Stimulated activated CD4-positive, alpha-beta T cell treated with anti-CD3 and anti-CD28 coated beads, TNF-alpha, amount 100 ng/mL, for 4 hours (primary cell): Measurements from ENCODE around the gene TEAD1.

ENCODE experiments used
- DNase-seq, 3 experiments: peaks; one replicate each; pipeline ENCODE4 v3.0.0-alpha.2; 2020; ENCODE audit warnings: low read depth in 3 of 3

TEAD1 gene

GRCh38 chr11:12789054-12789453, 114.8 kb downstream of the TEAD1 start:
- DNase-seq = no peak

- no peak for DNase-seq
These were observed 115.5 kb downstream of the TEAD1 start for GRCh38 chr11:12789596-12790215.

DNA sequence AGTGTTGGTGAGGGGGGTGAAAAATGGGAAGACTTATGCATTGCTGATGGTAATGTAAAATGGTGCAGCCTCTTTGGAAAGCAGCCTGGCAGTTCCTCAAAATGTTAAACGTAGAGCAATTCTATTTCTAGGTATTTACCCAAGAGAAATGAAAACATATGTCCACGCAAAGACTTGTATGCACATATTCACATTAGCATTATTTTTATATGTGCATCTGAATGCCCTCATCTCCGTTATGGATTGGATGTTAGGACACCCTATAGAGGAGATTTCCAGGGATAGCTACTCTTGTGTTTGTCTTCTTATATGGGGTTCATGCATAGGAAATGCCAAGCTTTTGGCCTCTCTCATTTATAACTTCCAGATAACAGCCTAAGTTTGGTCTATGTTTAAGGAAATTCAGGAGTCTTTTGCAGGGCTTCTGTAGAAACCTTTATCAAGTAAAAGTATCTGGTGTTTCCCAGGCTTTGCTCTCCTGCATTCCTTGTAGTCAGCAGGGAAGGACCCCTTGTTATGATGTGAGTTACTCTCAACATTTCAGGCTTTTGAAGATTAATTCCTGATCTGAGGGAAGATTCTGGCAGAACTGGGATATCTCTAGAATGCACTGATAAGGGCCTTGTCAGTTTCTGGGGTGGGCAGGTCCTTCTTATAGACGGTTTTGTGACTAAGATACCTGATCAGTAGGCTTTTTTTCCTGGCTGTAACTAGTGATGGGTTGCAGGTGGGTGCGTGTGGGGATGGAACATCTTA, 116.8 kb downstream of the TEAD1 start:
- DNase-seq = no peak

- DNase-seq = no peak
These were observed 117.8 kb downstream of the TEAD1 start for GRCh38 chr11:12792018-12792417.

GRCh38 chr11:12792590-12792989, 118.4 kb downstream of the TEAD1 start:
- DNase-seq = no peak

- no peak for DNase-seq
These were observed 118.8 kb downstream of the TEAD1 start for GRCh38 chr11:12793065-12793464.

GRCh38 chr11:12793506-12793905, 119.3 kb downstream of the TEAD1 start:
- DNase-seq = no peak

DNA sequence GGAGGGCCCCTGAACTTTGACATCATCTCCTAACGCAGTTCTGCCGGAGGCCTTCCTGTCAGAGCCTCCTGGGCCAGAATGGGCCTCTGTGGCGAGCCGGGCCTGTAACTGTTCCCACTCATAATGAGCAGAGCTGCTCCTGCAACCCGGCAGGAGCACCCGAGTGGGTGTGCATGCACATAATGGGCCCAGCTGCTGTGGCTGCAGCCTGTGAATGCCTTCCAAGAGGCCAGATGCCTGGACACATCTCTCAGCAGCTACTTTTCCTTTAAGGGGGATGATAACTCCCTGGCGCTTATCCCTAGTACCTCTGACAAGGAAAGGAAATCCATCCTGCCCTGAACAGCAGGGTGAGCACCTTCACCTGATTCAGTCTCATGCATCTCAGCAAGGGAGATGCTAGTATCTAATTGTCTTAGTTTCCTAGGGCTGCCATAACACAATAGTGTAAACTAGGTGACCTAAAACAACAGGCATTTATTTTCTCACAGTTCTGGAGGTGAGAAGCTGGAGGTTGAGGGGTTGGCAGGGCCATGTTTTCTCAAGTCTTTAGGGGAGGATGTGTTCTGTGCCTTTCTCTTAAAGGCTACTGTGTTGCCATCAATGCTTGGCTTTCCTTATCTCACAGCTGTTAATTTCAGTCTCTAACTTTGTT, 120.5 kb downstream of the TEAD1 start:
- no peak for DNase-seq

- DNase-seq = no peak
These were observed 123.8 kb downstream of the TEAD1 start for GRCh38 chr11:12797996-12798395.

GRCh38 chr11:12798609-12799011, 124.4 kb downstream of the TEAD1 start:
- DNase-seq = no peak

DNA sequence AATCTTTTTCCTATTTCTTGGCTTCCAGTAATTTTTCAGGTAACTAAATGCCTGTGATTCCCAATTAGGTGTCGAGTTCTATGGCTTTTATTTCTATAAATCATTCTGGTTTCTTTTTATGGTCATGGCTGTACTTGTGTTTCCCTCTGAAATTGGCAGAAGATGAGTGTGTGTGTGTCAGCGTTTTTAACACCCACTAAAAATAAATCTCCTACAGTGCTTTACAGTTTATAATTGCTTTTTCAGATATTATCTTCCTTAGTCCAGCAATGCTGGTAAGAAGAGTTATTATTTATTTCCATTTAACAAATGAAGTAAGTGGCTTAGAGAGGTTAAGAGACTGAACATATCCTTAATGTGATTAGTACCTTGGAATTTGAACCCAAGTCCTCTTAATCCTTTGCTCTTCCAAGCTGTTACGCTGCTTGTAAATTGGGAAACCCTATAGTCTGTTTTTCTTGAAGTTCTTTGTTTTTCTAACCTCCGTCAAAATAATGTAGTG, 125.2 kb downstream of the TEAD1 start:
- no peak for DNase-seq

DNA sequence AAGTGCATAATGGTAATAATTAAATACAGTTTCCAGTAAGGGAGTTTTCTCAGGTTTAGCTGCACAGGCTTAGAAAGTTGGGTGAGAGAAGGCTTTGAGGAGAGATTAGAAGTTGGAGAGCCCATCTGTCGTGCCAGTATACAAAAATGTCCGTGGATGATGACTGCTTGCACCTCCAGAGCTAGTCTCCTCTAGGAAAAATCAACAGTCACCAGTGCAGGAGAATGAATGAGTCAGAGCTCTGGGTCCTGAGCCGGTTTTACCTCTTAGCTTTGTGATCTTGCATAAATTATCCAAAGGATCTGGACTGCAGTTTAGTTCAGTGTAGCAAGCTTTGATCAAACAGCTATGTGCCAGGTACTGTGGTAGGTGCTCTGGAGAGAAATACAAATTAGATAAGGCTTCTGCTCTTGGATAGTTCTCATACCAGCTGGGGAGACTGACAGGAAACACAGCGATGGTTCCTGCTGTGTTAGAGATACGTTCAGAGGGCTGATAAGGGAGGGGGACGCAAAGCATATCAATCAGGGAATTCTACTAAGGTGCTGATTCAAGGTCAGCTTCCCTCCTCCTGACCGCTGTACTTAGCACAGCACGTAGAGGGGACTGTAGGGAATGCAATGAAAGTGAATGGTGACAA, 125.9 kb downstream of the TEAD1 start:
- DNase-seq = no peak

DNA sequence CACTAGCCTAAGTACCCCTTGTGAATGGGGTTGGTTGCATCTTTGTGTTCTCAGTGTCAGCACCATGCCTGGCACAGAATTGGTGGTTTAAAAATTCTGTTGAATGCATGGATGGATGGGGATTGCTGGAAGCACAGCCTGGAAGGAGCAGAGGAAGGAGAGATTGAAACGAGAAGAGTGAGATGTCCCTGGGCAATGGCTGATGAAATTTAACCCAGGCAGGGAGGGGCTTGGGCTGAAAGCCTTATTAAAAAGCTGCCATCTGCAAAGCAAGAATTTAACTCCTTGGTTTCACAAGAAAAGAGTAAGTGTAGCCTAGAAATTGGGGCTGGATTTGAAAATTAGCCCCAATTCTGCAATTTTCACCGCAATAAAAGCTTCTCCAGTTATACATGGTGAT, 126.7 kb downstream of the TEAD1 start:
- no peak for DNase-seq

DNA sequence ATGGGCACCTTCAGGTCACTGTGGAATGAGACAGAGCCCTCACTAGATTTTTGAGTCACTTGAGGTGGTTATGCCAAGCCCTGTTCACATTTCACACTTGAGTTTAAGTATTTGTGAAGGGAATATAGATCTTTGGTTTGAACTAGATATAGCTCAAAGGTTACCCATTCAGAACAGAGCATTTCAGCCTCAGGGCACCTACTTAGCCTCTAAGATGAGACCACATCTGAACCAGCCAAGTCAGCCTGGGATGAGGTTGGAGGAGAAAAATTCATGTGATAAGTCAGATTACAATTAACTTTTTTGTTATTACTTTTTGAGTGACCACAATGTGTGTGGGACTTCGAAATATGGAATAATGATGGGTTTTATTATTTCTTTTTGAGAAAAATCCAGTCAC, 127.8 kb downstream of the TEAD1 start:
- DNase-seq = no peak

DNA sequence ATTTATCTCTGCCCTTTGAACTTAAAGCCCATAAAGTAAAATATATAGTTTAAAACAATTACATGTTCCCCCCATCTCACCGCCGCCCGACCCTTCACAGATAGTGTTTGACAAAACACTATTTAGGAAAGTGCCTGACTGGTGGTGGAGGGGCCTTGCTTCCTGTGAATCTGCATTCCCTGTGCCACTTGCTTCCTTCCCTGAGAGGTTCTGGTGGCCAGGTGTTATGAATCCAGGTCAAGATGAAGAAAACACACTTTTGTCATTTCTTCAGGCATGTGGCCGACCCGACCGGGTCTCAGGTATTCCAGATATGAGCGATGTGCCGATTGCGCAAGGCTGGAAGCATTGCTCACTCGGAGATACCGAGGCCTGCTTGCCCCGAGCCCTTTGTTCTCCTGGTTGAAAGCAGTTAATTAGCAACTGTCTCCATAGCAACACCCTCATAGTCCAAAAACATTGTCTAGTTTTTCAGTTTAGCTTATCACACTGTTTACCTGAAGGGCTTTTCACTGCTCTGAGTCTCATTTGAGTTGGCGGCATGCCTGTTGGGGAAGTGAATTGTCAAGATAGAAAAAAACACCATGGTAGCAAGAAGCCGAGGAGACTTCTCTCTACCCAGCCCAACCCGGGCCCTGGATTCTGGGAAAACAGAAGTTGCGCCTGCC, 128.3 kb downstream of the TEAD1 start:
- DNase-seq = no peak

- no peak for DNase-seq
These were observed 129.0 kb downstream of the TEAD1 start for GRCh38 chr11:12803086-12803826.

GRCh38 chr11:12806113-12806512, 131.9 kb downstream of the TEAD1 start:
- no peak for DNase-seq

GRCh38 chr11:12807621-12808020, 133.4 kb downstream of the TEAD1 start:
- no peak for DNase-seq

GRCh38 chr11:12808519-12808918, 134.3 kb downstream of the TEAD1 start:
- DNase-seq = no peak

GRCh38 chr11:12809364-12809763, 135.1 kb downstream of the TEAD1 start:
- DNase-seq = no peak
